ENCODE results near the gene TMEM131L.

DNA sequence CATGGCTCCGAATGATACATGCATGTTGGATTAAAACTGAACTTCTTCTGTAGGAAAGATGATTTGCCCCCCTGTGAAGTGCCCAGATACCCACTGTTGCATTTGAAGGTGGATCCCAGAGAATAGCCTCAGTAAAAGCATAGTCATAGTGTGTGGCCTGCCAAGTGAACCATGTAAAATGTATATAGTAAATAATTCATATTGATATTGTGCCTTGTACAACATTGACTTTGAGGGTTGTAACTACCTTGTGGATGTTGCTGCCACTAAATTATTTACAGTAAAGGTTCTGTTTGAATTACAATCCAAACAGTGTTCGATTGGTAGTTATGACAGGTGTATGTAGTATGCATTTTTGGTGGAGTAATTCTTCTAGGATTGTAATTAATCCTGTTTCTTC lies 19.2 kb downstream of the TMEM131L start:
- TF ChIP-seq CTCF (optimal IDR thresholded peaks at IDR 0.05 in 1 of 3, IDR thresholded peaks at IDR 0.05 in 1 of 3, conservative IDR thresholded peaks at IDR 0.05 in 1 of 3; ENCODE audit: extremely low read depth in 1 of 3, insufficient read depth in 2 of 3, low read length in 3 of 3) (no peak), EZH2 (IDR thresholded peaks at IDR 0.05; ENCODE audit: low read length) (no peak)

Measured in keratinocyte (primary cell).